ENCODE data around the gene LRIG2.

DNA sequence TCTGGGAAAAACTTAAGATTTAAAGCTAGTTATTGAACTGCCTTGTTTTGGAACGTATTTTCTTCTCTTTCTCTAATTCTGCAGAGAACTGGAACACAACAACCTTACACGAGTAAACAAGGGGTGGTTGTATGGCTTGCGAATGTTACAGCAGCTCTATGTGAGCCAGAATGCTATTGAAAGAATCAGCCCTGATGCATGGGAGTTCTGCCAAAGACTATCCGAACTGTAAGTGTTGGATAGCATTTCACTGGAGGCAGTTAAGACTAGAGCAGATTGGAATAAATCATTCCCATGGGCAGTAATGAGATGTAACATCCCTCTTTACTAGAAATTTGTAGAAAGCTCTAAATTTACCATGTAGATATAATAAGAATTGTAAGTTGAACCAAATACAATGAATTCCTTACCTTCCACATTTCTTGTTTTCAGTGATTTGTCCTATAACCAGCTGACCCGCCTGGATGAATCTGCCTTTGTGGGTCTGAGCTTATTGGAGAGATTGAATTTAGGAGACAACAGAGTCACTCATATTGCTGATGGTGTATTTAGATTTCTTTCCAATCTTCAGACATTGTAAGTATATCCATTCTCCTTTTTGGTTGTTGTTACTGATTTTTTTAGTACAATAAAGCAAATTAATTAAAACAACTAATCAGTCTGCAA, 22.9 kb downstream of the LRIG2 start:
- TF ChIP-seq, protein P1, sequence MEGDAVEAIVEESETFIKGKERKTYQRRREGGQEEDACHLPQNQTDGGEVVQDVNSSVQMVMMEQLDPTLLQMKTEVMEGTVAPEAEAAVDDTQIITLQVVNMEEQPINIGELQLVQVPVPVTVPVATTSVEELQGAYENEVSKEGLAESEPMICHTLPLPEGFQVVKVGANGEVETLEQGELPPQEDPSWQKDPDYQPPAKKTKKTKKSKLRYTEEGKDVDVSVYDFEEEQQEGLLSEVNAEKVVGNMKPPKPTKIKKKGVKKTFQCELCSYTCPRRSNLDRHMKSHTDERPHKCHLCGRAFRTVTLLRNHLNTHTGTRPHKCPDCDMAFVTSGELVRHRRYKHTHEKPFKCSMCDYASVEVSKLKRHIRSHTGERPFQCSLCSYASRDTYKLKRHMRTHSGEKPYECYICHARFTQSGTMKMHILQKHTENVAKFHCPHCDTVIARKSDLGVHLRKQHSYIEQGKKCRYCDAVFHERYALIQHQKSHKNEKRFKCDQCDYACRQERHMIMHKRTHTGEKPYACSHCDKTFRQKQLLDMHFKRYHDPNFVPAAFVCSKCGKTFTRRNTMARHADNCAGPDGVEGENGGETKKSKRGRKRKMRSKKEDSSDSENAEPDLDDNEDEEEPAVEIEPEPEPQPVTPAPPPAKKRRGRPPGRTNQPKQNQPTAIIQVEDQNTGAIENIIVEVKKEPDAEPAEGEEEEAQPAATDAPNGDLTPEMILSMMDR (IDR thresholded peaks at IDR 0.05), result no peak
- no peak for TF ChIP-seq POLR2A (IDR thresholded peaks at IDR 0.05)
